Lung (tissue), 12 donors: ENCODE data around the gene ADAMTS13. TPM values are rescaled to one million over a fixed set of nuclear protein-coding genes. Genes with fewer than 3 reads are reported as not detected.

ENCODE experiments used
- ATAC-seq: fragments of 200-7000 bp; cut with Tn5 transposase; one replicate; pipeline ENCODE4 v1.9.1; 2020; ENCODE audit warnings: moderate number of reproducible peaks; ENCODE audit not compliant: insufficient read depth, low FRiP score
- DNase-seq, 3 donors: peaks; one replicate each; pipeline ENCODE4 v3.0.0-alpha.2; 2013 to 2017
- H3K27ac ChIP-seq, 2 donors: one replicate each; pipeline ENCODE4 v1.5.1; 2013; ENCODE audit warnings: mild to moderate bottlenecking in 2 of 2, moderate library complexity in 2 of 2, control low read depth in 1 of 2, inconsistent platforms in 1 of 2, low read depth in 1 of 2, low read length in 1 of 2
- H3K27me3 ChIP-seq, 3 donors: one replicate each; pipeline ENCODE4 v1.5.1; 2013; ENCODE audit warnings: low read length in 2 of 3; ENCODE audit not compliant: control insufficient read depth in 3 of 3, insufficient read depth in 3 of 3
- H3K36me3 ChIP-seq, 4 donors: one replicate each; pipeline ENCODE4 v1.5.1; 2013; ENCODE audit warnings: low read length in 4 of 4, mild to moderate bottlenecking in 1 of 4, moderate library complexity in 1 of 4; ENCODE audit not compliant: control insufficient read depth in 4 of 4, insufficient read depth in 4 of 4
- H3K4me1 ChIP-seq, 5 donors: one replicate each; pipeline ENCODE4 v1.5.1; 2013; ENCODE audit warnings: low read length in 5 of 5, mild to moderate bottlenecking in 2 of 5, moderate library complexity in 1 of 5; ENCODE audit not compliant: control insufficient read depth in 5 of 5, insufficient read depth in 5 of 5
- H3K4me3 ChIP-seq: one replicate; pipeline ENCODE4 v1.5.1; 2013; ENCODE audit warnings: mild to moderate bottlenecking, control low read depth, moderate library complexity
- H3K9ac ChIP-seq, 2 donors: one replicate each; pipeline ENCODE4 v1.5.1; 2013; ENCODE audit warnings: low read length in 2 of 2, control low read depth in 1 of 2; ENCODE audit not compliant: insufficient read depth in 1 of 2
- H3K9me3 ChIP-seq, 4 donors: one replicate each; pipeline ENCODE4 v1.5.1; 2013; ENCODE audit warnings: low read length in 3 of 4, mild to moderate bottlenecking in 1 of 4, moderate library complexity in 1 of 4; ENCODE audit not compliant: control insufficient read depth in 4 of 4, insufficient read depth in 3 of 4
- WGBS, 2 donors: extraction: QIAGEN DNeasy Blood & Tissue Kit; methylation state at CpG; one replicate each; pipeline ENCODE4 v1.1.7; 2013; 5-methylcytosine and 5-hydroxymethylcytosine counted together
- polyA plus RNA-seq, 2 donors: library from polyadenylated mRNA; stranded (reverse); fragments of 200-250 nt; gene quantifications; one replicate each; pipeline ENCODE4 v1.2.1, GENCODE V29; 2013
- total RNA-seq, 2 donors: library from RNA; depleted of rRNA in 1 of 2; stranded (reverse); fragments of >200 nt in 1 of 2; gene quantifications; one replicate each; pipeline ENCODE4 v1.2.1, GENCODE V29; 2014 to 2021
- TF ChIP-seq, protein P1 (sequence below): IDR thresholded peaks from 2 replicates; pipeline ENCODE4 v1.5.1; 2012; ENCODE audit warnings: mild to moderate bottlenecking; ENCODE audit errors: control extremely low read depth, extremely low read depth
- donor health status: control.
- donor health status: control.
- donor health status: Bipolar disorder and iron deficiency.
- donor health status: healthy.
- donor health status: DM: yes; HTN: yes; CAD: no.

The ADAMTS13 gene
- total and polyA plus RNA-seq, 4 donors = 1.0 to 4.1 (median 2.9) TPM

GRCh38 chr9:133402689-133403088, 19.5 kb upstream of the ADAMTS13 start:
- H3K36me3 ChIP-seq = peaks cover 0 to 37% (median 8%) of the 10 kb centered on the region in 4 donors
- no peak for ATAC-seq

DNA sequence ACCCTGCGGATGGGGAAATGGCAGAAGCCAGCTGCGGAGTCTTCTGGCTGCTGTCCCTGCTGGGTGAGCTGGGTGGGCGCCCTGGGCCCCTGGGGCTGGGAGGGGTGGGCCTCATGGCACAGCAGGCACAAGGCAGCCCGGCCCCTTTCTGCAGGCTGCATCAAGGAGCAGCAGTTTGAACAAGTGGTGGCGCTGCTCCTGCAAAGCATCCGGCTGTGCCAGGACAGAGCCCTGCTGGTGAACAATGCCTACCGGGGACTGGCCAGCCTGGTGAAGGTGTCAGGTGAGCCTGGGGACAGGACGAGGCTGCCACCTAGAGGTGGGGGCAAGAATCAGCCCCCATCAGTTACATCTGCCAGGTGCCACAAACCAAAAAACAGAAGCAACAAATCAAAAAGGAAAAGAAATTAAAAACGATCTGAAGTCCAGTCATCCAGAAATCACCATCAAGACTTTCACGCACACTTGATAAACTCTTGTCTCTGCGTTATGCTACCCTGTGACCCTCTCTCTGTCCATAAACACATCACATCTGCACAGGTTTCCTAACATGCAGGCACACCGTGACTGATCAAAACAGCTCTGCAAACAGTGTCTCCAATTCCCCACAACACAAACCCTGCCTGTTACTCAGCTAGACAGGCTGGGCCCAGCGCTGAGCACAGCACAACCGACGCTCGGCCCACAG, 18.3 kb upstream of the ADAMTS13 start:
- Histone ChIP-seq H3K4me3 (no peak overlapping the region), H3K36me3 (peaks cover 0 to 42% (median 8%) of the 10 kb centered on the region in 4 donors), H3K4me1 (no peaks in the 10 kb centered on the region), H3K27me3 (no peaks in the 10 kb centered on the region), H3K27ac (no peak overlapping the region), H3K9me3 (no peaks in the 10 kb centered on the region), H3K9ac (no peak overlapping the region)
- TF ChIP-seq, protein P1, sequence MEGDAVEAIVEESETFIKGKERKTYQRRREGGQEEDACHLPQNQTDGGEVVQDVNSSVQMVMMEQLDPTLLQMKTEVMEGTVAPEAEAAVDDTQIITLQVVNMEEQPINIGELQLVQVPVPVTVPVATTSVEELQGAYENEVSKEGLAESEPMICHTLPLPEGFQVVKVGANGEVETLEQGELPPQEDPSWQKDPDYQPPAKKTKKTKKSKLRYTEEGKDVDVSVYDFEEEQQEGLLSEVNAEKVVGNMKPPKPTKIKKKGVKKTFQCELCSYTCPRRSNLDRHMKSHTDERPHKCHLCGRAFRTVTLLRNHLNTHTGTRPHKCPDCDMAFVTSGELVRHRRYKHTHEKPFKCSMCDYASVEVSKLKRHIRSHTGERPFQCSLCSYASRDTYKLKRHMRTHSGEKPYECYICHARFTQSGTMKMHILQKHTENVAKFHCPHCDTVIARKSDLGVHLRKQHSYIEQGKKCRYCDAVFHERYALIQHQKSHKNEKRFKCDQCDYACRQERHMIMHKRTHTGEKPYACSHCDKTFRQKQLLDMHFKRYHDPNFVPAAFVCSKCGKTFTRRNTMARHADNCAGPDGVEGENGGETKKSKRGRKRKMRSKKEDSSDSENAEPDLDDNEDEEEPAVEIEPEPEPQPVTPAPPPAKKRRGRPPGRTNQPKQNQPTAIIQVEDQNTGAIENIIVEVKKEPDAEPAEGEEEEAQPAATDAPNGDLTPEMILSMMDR = peak; percentile 43
- 80 to 85% methylated on average over 16 of the region's 16 CpGs for WGBS, 2 donors
- no peak for ATAC-seq
- DNase-seq = no peak

More at GRCh38 chr9:133402689-133403088, 19.5 kb upstream of the ADAMTS13 start:
- Histone ChIP-seq H3K4me1 (no peaks in the 10 kb centered on the region), H3K9me3 (no peaks in the 10 kb centered on the region), H3K9ac (no peak overlapping the region), H3K27me3 (no peaks in the 10 kb centered on the region), H3K27ac (no peak overlapping the region), H3K4me3 (no peak overlapping the region)
- TF ChIP-seq, protein P1 = no peak
- no peak for DNase-seq
- WGBS, 2 donors = 75 to 76% methylated on average over 7 of the region's 7 CpGs

GRCh38 chr9:133404454-133405002, 17.6 kb upstream of the ADAMTS13 start:
- 86 to 94% methylated on average over 12 of the region's 12 CpGs for WGBS, 2 donors
- no peaks in the 10 kb centered on the region for H3K4me1 ChIP-seq
- ATAC-seq (no peak), DNase-seq (no peak)
- H3K9ac ChIP-seq = no peak overlapping the region
- TF ChIP-seq, protein P1 = no peak
- H3K4me3 ChIP-seq = no peak overlapping the region
- H3K27me3 ChIP-seq = no peaks in the 10 kb centered on the region
- H3K36me3 ChIP-seq = peaks cover 0 to 45% (median 8%) of the 10 kb centered on the region in 4 donors
- no peaks in the 10 kb centered on the region for H3K9me3 ChIP-seq
- H3K27ac ChIP-seq = no peak overlapping the region
